Neural progenitor cell (in vitro differentiated cells): ENCODE results near the gene SGO2. TPM values are rescaled to one million over a fixed set of nuclear protein-coding genes. Genes with fewer than 3 reads are reported as not detected.

ENCODE experiments used
- DNase-seq: peaks from one replicate; pipeline ENCODE4 v3.0.0-alpha.2; 2016; ENCODE audit warnings: low spot score
- H2AFZ ChIP-seq: fragments of 200-600 bp; sonication (generic); replicated peaks from 2 replicates; pipeline ENCODE4 v1.6.1; 2016; ENCODE audit warnings: antibody characterized with exemption
- H3F3A ChIP-seq: fragments of 200-600 bp; sonication (generic); 2 replicates; pipeline ENCODE4 v1.6.1; 2016; ENCODE audit warnings: antibody characterized with exemption, low read depth
- H3K27ac ChIP-seq: fragments of 200-600 bp; sonication (generic); 2 replicates; pipeline ENCODE4 v1.5.1; 2016; ENCODE audit warnings: mild to moderate bottlenecking
- H3K27me3 ChIP-seq: fragments of 200-600 bp; sonication (generic); 2 replicates; pipeline ENCODE4 v1.6.1; 2016; ENCODE audit warnings: mild to moderate bottlenecking, moderate library complexity
- H3K36me3 ChIP-seq: fragments of 200-600 bp; sonication (generic); 2 replicates; pipeline ENCODE4 v1.5.1; 2016
- H3K4me1 ChIP-seq: fragments of 200-600 bp; sonication (generic); 2 replicates; pipeline ENCODE4 v1.6.1; 2016; ENCODE audit warnings: mixed run types
- H3K4me2 ChIP-seq: fragments of 200-600 bp; sonication (generic); 2 replicates; pipeline ENCODE4 v1.6.1; 2016
- H3K4me3 ChIP-seq: fragments of 200-600 bp; sonication (generic); 2 replicates; pipeline ENCODE4 v1.5.1; 2016
- H3K79me2 ChIP-seq: fragments of 200-600 bp; sonication (generic); 2 replicates; pipeline ENCODE4 v1.6.1; 2016; ENCODE audit warnings: low read depth
- H3K9ac ChIP-seq: fragments of 200-600 bp; sonication (generic); 2 replicates; pipeline ENCODE4 v1.6.1; 2016
- H3K9me3 ChIP-seq: fragments of 200-600 bp; sonication (generic); 2 replicates; pipeline ENCODE4 v1.5.1; 2016; ENCODE audit warnings: low read depth
- H4K20me1 ChIP-seq: fragments of 200-600 bp; sonication (generic); 2 replicates; pipeline ENCODE4 v1.6.1; 2016; ENCODE audit warnings: low read depth
- H3K27ac Mint-ChIP-seq: 3 replicates; pipeline ENCODE4 v1.8.0; 2021; ENCODE audit warnings: mixed read lengths
- H3K27me3 Mint-ChIP-seq: 2 replicates; pipeline ENCODE4 v1.8.0; 2022; ENCODE audit warnings: low read depth, mild to moderate bottlenecking, inconsistent platforms, moderate library complexity, mixed read lengths; ENCODE audit not compliant: insufficient read depth
- H3K36me3 Mint-ChIP-seq: 3 replicates; pipeline ENCODE4 v1.8.0; 2021; ENCODE audit warnings: mixed read lengths
- H3K4me1 Mint-ChIP-seq: 3 replicates; pipeline ENCODE4 v1.8.0; 2021; ENCODE audit warnings: mixed read lengths
- H3K4me3 Mint-ChIP-seq: 3 replicates; pipeline ENCODE4 v1.8.0; 2021; ENCODE audit warnings: mild to moderate bottlenecking, moderate library complexity, mixed read lengths
- H3K9me3 Mint-ChIP-seq: 3 replicates; pipeline ENCODE4 v1.8.0; 2020; ENCODE audit warnings: mixed read lengths
- EZH2 ChIP-seq: fragments of 200-600 bp; sonication (generic); IDR thresholded peaks from 2 replicates; pipeline ENCODE4 v1.6.1; 2017; ENCODE audit warnings: antibody characterized with exemption, mild to moderate bottlenecking, moderate library complexity
- EZH2phosphoT487 ChIP-seq: fragments of 200-600 bp; sonication (generic); IDR thresholded peaks from 2 replicates; pipeline ENCODE4 v1.6.1; 2017; ENCODE audit warnings: antibody characterized with exemption
- total RNA-seq: library from RNA; depleted of rRNA; stranded (reverse); fragments of >200 nt; gene quantifications from 2 replicates; pipeline ENCODE4 v1.2.3, GENCODE V29; 2015; ENCODE audit warnings: low replicate concordance
- TF ChIP-seq, protein P1 (sequence below): fragments of 200-600 bp; sonication (generic); IDR thresholded peaks from 2 replicates; pipeline ENCODE4 v1.5.1; 2017; ENCODE audit warnings: antibody characterized with exemption, mild to moderate bottlenecking

SGO2 gene
- total RNA-seq, 1 donor from 2014 or later: 83.8 TPM

DNA sequence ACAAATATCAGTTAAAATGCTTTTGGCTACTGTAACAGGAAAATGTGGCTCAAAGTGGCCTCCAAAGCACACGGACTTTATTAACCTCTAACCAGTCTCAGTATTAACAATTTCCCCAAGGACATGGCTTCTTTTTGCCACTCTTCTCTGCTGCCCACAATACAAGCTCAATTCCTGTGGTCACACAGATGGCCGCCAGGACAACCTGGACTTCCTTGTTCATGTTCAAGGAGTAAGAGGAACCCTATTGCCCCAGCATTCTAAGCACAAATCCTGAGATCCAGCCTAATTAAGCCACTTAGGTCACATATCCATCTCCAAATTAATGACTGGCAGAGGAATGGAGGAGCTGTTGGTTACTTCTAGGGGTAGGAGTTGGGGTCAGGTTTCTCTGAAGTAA lies 98.0 kb downstream of the SGO2 start:
- Histone ChIP-seq H3F3A (no peaks in the 10 kb centered on the region), H3K27me3 (no peaks in the 10 kb centered on the region), H3K9ac (no peak overlapping the region), H2AFZ (no peak overlapping the region), H3K4me2 (no peak overlapping the region), H3K27ac (no peak overlapping the region), H3K4me1 (peaks cover 13% of the 10 kb centered on the region), H3K4me3 (no peak overlapping the region), H3K9me3 (no peaks in the 10 kb centered on the region), H3K36me3 (no peaks in the 10 kb centered on the region), H4K20me1 (no peaks in the 10 kb centered on the region), H3K79me2 (no peaks in the 10 kb centered on the region)
- H3K4me1 Mint-ChIP-seq: peaks cover 17% of the 10 kb centered on the region
- no peak for DNase-seq
- TF ChIP-seq EZH2 (no peak), EZH2phosphoT487 (no peak)
- TF ChIP-seq, protein P1, sequence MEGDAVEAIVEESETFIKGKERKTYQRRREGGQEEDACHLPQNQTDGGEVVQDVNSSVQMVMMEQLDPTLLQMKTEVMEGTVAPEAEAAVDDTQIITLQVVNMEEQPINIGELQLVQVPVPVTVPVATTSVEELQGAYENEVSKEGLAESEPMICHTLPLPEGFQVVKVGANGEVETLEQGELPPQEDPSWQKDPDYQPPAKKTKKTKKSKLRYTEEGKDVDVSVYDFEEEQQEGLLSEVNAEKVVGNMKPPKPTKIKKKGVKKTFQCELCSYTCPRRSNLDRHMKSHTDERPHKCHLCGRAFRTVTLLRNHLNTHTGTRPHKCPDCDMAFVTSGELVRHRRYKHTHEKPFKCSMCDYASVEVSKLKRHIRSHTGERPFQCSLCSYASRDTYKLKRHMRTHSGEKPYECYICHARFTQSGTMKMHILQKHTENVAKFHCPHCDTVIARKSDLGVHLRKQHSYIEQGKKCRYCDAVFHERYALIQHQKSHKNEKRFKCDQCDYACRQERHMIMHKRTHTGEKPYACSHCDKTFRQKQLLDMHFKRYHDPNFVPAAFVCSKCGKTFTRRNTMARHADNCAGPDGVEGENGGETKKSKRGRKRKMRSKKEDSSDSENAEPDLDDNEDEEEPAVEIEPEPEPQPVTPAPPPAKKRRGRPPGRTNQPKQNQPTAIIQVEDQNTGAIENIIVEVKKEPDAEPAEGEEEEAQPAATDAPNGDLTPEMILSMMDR: no peak
- no peak overlapping the region for H3K4me3 Mint-ChIP-seq
- H3K27me3 Mint-ChIP-seq: no peaks in the 10 kb centered on the region
- no peak overlapping the region for H3K27ac Mint-ChIP-seq
- no peaks in the 10 kb centered on the region for H3K9me3 Mint-ChIP-seq
- H3K36me3 Mint-ChIP-seq: no peaks in the 10 kb centered on the region

DNA sequence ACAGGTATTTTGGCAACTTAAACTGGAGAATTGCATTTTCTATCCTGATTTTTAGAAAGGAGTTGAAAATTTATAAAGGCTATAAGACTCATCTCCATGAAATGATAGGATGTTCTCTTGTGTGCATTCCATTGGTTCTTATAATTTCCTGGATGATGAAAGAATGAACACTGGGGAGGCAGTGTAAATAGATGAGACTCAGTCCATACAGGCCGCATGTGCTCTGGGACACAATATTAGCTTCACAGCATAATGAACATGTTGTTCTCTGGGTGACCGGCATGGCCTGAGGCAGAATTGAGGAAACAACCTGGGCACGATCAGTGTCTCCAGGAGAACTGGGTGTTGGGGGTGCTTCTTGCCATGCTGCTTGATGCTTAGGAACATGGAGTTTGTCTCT lies 98.7 kb downstream of the SGO2 start:
- Histone ChIP-seq H3K9ac (no peak overlapping the region), H3K79me2 (no peaks in the 10 kb centered on the region), H3K9me3 (no peaks in the 10 kb centered on the region), H3K27ac (no peak overlapping the region), H3K27me3 (no peaks in the 10 kb centered on the region), H2AFZ (no peak overlapping the region), H3F3A (no peaks in the 10 kb centered on the region), H3K4me1 (peaks cover 13% of the 10 kb centered on the region), H4K20me1 (no peaks in the 10 kb centered on the region), H3K4me2 (no peak overlapping the region), H3K4me3 (no peak overlapping the region), H3K36me3 (no peaks in the 10 kb centered on the region)
- Mint-ChIP-seq H3K4me3 (no peak overlapping the region), H3K36me3 (no peaks in the 10 kb centered on the region), H3K27me3 (no peaks in the 10 kb centered on the region), H3K4me1 (peaks cover 17% of the 10 kb centered on the region), H3K9me3 (no peaks in the 10 kb centered on the region), H3K27ac (no peak overlapping the region)
- TF ChIP-seq, protein P1: no peak
- no peak for TF ChIP-seq EZH2phosphoT487
- no peak for TF ChIP-seq EZH2
- DNase-seq: no peak

DNA sequence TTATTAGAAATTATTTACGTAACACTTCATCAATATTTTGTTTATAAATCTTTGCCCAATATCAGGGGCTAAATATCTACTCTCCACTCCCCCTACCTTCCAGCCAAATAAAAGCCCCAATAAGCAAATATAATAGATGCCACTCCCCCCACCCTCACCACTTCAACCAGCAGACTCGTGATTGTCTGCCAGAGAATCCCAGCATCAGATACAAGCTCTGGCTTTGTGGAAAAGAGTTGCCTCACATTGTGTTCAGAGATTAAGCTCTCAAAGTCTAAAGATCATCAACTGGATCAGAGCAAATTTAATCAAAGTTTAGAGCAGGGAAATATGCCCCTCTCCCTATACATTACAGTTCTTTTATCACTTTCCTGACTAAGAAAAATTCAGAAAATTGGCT lies 99.3 kb downstream of the SGO2 start:
- Histone ChIP-seq H3K4me1 (peaks cover 13% of the 10 kb centered on the region), H3K9me3 (no peaks in the 10 kb centered on the region), H3K9ac (no peak overlapping the region), H3K79me2 (no peaks in the 10 kb centered on the region), H3K27ac (no peak overlapping the region), H3K4me2 (no peak overlapping the region), H4K20me1 (no peaks in the 10 kb centered on the region), H3K36me3 (no peaks in the 10 kb centered on the region), H3F3A (no peaks in the 10 kb centered on the region), H3K4me3 (no peak overlapping the region), H3K27me3 (no peaks in the 10 kb centered on the region), H2AFZ (no peak overlapping the region)
- TF ChIP-seq EZH2phosphoT487: no peak
- TF ChIP-seq EZH2: no peak
- TF ChIP-seq, protein P1: no peak
- Mint-ChIP-seq H3K36me3 (no peaks in the 10 kb centered on the region), H3K27me3 (no peaks in the 10 kb centered on the region), H3K4me1 (peaks cover 17% of the 10 kb centered on the region), H3K4me3 (no peak overlapping the region), H3K9me3 (no peaks in the 10 kb centered on the region), H3K27ac (no peak overlapping the region)
- peak; percentile 51 for DNase-seq

DNA sequence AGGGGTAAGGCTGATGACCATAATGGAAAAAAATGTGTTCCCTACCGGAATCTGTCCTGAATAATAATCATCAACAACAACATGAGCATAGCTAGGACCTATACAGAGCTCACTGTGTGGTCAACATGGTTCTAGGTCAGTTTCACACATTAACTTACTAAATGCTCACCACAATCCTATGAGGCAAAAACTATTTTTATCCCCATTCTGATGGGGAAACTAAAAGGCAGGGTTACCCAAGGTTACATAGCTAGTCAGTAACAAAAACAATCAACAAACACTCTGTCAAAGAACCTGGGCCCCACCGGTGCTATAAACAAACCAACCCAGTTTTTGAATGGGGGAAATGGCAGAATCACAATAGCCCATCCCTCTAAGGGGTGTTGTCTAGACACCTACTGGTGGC lies 100.0 kb downstream of the SGO2 start:
- H3K4me2 ChIP-seq: no peak overlapping the region
- peaks cover 14% of the 10 kb centered on the region for H3K4me1 ChIP-seq
- H3K27ac ChIP-seq: no peak overlapping the region
- H3F3A ChIP-seq: no peaks in the 10 kb centered on the region
- no peak overlapping the region for H2AFZ ChIP-seq
- H3K36me3 ChIP-seq: no peaks in the 10 kb centered on the region
- H3K27me3 Mint-ChIP-seq: peaks cover 2% of the 10 kb centered on the region
- H3K27me3 ChIP-seq: no peaks in the 10 kb centered on the region
- no peaks in the 10 kb centered on the region for H3K9me3 ChIP-seq
- no peak for TF ChIP-seq EZH2phosphoT487
- no peak for TF ChIP-seq EZH2
- TF ChIP-seq, protein P1: no peak
- H3K79me2 ChIP-seq: no peaks in the 10 kb centered on the region
- H3K36me3 Mint-ChIP-seq: no peaks in the 10 kb centered on the region
- no peak overlapping the region for H3K27ac Mint-ChIP-seq
- H3K4me3 ChIP-seq: no peak overlapping the region
- H3K4me3 Mint-ChIP-seq: no peak overlapping the region
- DNase-seq: no peak
- H3K4me1 Mint-ChIP-seq: peaks cover 19% of the 10 kb centered on the region
- H4K20me1 ChIP-seq: no peaks in the 10 kb centered on the region
- H3K9ac ChIP-seq: no peak overlapping the region
- H3K9me3 Mint-ChIP-seq: no peaks in the 10 kb centered on the region
